ENCODE results near the gene BTG4.
A peak's percentile ranks its signal among the peaks of the same experiment; 100 is the strongest.

Gene BTG4

GRCh38 chr11:111512296-111513239, at the start of gene BTG4:
Gene BTG4 (minus strand): TSS chr11:111512386. CDS start chr11:111498776, 13,610 bp downstream.
- DNase-seq: peak; percentile 7

- no peak for DNase-seq
Measured at GRCh38 chr11:111561791-111562325, 49.7 kb upstream of the BTG4 start.

GRCh38 chr11:111561306-111561705, 49.1 kb upstream of the BTG4 start:
- no peak for DNase-seq

- DNase-seq: no peak
Measured at GRCh38 chr11:111560800-111561199, 48.6 kb upstream of the BTG4 start.

- no peak for DNase-seq
Measured at GRCh38 chr11:111559800-111560464, 47.7 kb upstream of the BTG4 start.

GRCh38 chr11:111557425-111558111, 45.4 kb upstream of the BTG4 start:
- no peak for DNase-seq

- DNase-seq: no peak
Measured at GRCh38 chr11:111555255-111555654, 43.1 kb upstream of the BTG4 start.

- DNase-seq: no peak
Measured at GRCh38 chr11:111554532-111554931, 42.3 kb upstream of the BTG4 start.

GRCh38 chr11:111550258-111550657, 38.1 kb upstream of the BTG4 start:
- DNase-seq: no peak

- no peak for DNase-seq
Measured at GRCh38 chr11:111549869-111550203, 37.6 kb upstream of the BTG4 start.

- no peak for DNase-seq
Measured at GRCh38 chr11:111549196-111549868, 37.1 kb upstream of the BTG4 start.

GRCh38 chr11:111548525-111548924, 36.3 kb upstream of the BTG4 start:
- no peak for DNase-seq

GRCh38 chr11:111542606-111543275, 30.6 kb upstream of the BTG4 start:
- no peak for DNase-seq

- DNase-seq: no peak
Measured at GRCh38 chr11:111541254-111542061, 29.3 kb upstream of the BTG4 start.

- no peak for DNase-seq
Measured at GRCh38 chr11:111540937-111541253, 28.7 kb upstream of the BTG4 start.

GRCh38 chr11:111540114-111540936, 28.1 kb upstream of the BTG4 start, which contains the start of gene LAYN:
Gene LAYN (plus strand): TSS chr11:111540720. CDS start chr11:111540844, 124 bp downstream.
- DNase-seq: peak; percentile 28

GRCh38 chr11:111539426-111540113, 27.4 kb upstream of the BTG4 start:
- DNase-seq: peak; percentile 12

- DNase-seq: no peak
Measured at GRCh38 chr11:111538407-111539114, 26.4 kb upstream of the BTG4 start.

GRCh38 chr11:111537336-111537860, 25.2 kb upstream of the BTG4 start:
- DNase-seq: no peak
